GM12873 (cell line): ENCODE measurements around the gene RAB35.

Source experiments
- TF ChIP-seq, protein P1 (sequence below): IDR thresholded peaks from 2 replicates; pipeline ENCODE4 v1.5.1; 2012; ENCODE audit warnings: low read depth, mild to moderate bottlenecking, moderate library complexity, low read length, control low read depth; ENCODE audit not compliant: insufficient read depth; ENCODE audit errors: missing control alignments

The RAB35 gene

DNA sequence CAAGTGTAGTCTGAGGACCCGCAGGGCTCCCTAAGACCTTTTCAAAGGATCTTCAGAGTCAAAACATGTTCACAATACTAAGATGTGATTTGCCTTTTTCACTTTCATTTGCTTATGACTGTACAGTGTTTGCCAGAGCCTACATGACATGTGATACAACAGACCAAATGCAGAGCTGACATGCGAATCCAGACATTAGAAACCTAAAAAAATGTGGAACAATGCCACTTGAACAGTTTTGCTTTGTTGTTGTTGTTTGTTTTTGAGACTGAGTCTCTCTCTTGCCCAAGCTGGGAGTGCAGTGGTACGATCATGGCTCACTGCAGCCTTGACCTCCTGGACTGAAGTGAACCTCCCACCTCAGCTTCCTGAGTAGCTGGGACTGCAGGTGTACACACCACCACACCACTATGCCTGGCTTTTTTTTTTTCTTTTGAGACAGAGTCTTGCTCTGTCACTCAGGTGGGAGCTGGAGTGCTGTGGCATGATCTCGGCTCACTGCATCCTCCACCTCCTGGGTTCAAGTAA is 5.3 kb upstream of the RAB35 start:
- TF ChIP-seq, protein P1, sequence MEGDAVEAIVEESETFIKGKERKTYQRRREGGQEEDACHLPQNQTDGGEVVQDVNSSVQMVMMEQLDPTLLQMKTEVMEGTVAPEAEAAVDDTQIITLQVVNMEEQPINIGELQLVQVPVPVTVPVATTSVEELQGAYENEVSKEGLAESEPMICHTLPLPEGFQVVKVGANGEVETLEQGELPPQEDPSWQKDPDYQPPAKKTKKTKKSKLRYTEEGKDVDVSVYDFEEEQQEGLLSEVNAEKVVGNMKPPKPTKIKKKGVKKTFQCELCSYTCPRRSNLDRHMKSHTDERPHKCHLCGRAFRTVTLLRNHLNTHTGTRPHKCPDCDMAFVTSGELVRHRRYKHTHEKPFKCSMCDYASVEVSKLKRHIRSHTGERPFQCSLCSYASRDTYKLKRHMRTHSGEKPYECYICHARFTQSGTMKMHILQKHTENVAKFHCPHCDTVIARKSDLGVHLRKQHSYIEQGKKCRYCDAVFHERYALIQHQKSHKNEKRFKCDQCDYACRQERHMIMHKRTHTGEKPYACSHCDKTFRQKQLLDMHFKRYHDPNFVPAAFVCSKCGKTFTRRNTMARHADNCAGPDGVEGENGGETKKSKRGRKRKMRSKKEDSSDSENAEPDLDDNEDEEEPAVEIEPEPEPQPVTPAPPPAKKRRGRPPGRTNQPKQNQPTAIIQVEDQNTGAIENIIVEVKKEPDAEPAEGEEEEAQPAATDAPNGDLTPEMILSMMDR, result no peak

GRCh38 chr12:120121343-120121742 is 4.8 kb upstream of the RAB35 start:
- TF ChIP-seq, protein P1, result no peak

DNA sequence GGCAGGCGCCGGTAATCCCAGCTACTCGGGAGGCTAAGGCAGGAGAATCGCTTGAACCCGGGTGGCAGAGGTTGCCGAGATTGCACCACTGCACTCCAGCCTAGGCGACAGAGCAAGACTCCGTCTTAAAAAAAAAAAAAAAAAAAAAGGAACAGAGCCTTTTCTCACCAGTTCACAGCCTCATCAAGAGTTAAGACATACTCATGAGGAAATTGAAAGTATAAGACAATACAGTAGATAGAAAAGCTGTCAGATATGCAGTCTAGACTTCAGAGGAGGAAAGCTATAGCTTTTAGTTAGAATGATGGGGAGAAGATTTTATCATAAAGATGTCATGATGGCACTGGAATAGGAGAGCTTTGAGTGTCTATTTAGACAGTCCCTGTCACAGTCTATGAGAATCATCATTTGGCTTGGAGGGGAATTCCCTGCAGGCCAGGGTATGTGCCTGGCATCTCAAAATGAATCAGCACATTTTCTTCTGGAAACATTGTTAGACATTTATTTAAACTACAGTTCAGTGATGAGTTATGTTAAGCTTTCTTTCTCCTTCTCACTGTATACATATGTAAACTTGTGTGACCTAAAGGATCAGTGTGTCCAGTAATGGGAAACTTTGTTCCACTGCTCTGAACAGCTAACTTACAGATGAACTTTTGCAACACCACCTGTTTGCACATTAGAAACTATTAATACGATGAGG is 2.9 kb upstream of the RAB35 start:
- TF ChIP-seq, protein P1, result no peak

DNA sequence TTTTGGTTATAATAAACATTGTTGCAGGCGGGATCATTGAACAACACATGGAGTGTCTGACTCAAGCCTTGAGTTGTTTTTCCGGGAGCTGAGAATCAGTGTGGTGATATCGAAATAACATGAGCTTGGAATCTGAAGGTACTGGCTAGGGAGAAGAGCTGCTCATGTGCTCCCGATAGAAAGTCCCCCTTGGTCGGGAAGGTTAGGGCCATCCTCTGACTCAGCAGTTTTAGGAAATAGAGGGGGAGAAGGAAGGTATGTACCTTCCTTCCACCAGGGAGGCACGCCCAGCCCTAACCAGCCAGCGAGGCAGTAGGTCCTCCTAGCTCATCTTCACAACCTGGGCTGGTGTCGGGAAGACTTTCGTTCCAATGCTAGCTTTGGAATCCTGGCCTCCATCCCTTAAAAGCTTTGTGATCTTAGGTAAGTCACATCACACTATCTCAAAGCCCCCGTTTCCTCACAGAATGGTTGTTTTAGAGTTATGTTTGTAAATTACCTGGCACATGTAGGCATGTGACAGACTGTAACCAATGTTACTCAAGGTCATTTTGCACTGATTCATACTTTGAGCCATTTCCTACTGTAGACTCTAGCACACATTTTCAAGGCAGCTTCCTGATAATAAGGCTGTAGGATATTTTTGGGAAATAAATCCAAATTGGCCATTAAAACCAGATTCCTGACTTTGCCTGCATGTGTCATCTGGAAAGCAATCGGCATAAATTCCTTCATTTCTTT is 1.9 kb upstream of the RAB35 start:
- TF ChIP-seq, protein P1, result no peak

GRCh38 chr12:120117961-120118320 is 1.4 kb upstream of the RAB35 start:
- TF ChIP-seq, protein P1, result no peak

GRCh38 chr12:120116792-120117651 is 469 bp upstream of the RAB35 start:
- TF ChIP-seq, protein P1, result no peak

- TF ChIP-seq, protein P1, result no peak
These were observed 687 bp downstream of the RAB35 start for GRCh38 chr12:120115692-120116440.
